KMS-11 (cell line): ENCODE results near the gene FBXO8.

Experiments used
- H2AFZ ChIP-seq: fragments of 200-600 bp; sonication (generic); 2 replicates; pipeline ENCODE4 v1.6.1; 2016; ENCODE audit warnings: antibody characterized with exemption, mixed run types, low read depth
- H3K27ac ChIP-seq: fragments of 200-600 bp; sonication (generic); 2 replicates; pipeline ENCODE4 v1.6.1; 2016; ENCODE audit warnings: mild to moderate bottlenecking, mixed run types
- H3K27me3 ChIP-seq: fragments of 200-600 bp; sonication (generic); 2 replicates; pipeline ENCODE4 v1.6.1; 2017; ENCODE audit warnings: mild to moderate bottlenecking, low read depth, mixed run types, moderate library complexity; ENCODE audit not compliant: insufficient read depth
- H3K36me3 ChIP-seq: fragments of 200-600 bp; sonication (generic); 2 replicates; pipeline ENCODE4 v1.6.1; 2017; ENCODE audit warnings: mild to moderate bottlenecking, mixed run types; ENCODE audit not compliant: insufficient read depth
- H3K4me1 ChIP-seq: fragments of 200-600 bp; sonication (generic); 2 replicates; pipeline ENCODE4 v1.6.1; 2016; ENCODE audit warnings: mild to moderate bottlenecking, low read depth, mixed run types; ENCODE audit not compliant: poor library complexity, severe bottlenecking
- H3K4me2 ChIP-seq: fragments of 200-600 bp; sonication (generic); 2 replicates; pipeline ENCODE4 v1.7.0; 2016; ENCODE audit warnings: mild to moderate bottlenecking, mixed run types
- H3K4me3 ChIP-seq: fragments of 200-600 bp; sonication (generic); IDR thresholded peaks from 2 replicates; pipeline ENCODE4 v1.6.1; 2017; ENCODE audit warnings: low read depth, low read length, mixed read lengths; ENCODE audit not compliant: insufficient read depth
- H3K79me2 ChIP-seq: fragments of 200-600 bp; sonication (generic); 2 replicates; pipeline ENCODE4 v1.6.1; 2016; ENCODE audit warnings: low read depth, mixed run types; ENCODE audit not compliant: insufficient read depth
- H3K9ac ChIP-seq: fragments of 200-600 bp; sonication (generic); 2 replicates; pipeline ENCODE4 v1.6.1; 2016; ENCODE audit warnings: mild to moderate bottlenecking, mixed run types
- H4K20me1 ChIP-seq: fragments of 200-600 bp; sonication (generic); 2 replicates; pipeline ENCODE4 v1.6.1; 2016; ENCODE audit warnings: mild to moderate bottlenecking, mixed run types; ENCODE audit not compliant: insufficient read depth
- CTCF ChIP-seq: fragments of 200-600 bp; sonication (generic); conservative IDR thresholded peaks from 2 replicates; pipeline ENCODE4 v1.6.1; 2017; ENCODE audit warnings: low read depth, mild to moderate bottlenecking, antibody characterized with exemption, low read length, moderate library complexity, mixed read lengths

The FBXO8 gene

GRCh38 chr4:174215961-174216680 is 67.3 kb downstream of the FBXO8 start:
- no peaks in the 10 kb centered on the region for H3K36me3 ChIP-seq
- no peak for TF ChIP-seq CTCF
- H3K9ac ChIP-seq, result no peak overlapping the region
- no peaks in the 10 kb centered on the region for H4K20me1 ChIP-seq
- H3K79me2 ChIP-seq, result no peaks in the 10 kb centered on the region
- H3K27ac ChIP-seq, result no peak overlapping the region
- no peak overlapping the region for H2AFZ ChIP-seq
- no peaks in the 10 kb centered on the region for H3K4me1 ChIP-seq
- H3K4me2 ChIP-seq, result no peak overlapping the region
- no peak overlapping the region for H3K4me3 ChIP-seq
- H3K27me3 ChIP-seq, result no peaks in the 10 kb centered on the region

- TF ChIP-seq CTCF, result no peak
- no peak overlapping the region for H3K4me2 ChIP-seq
- H3K27ac ChIP-seq, result no peak overlapping the region
- H2AFZ ChIP-seq, result no peak overlapping the region
- no peaks in the 10 kb centered on the region for H3K36me3 ChIP-seq
- H3K79me2 ChIP-seq, result no peaks in the 10 kb centered on the region
- H3K4me1 ChIP-seq, result no peaks in the 10 kb centered on the region
- H4K20me1 ChIP-seq, result no peaks in the 10 kb centered on the region
- H3K4me3 ChIP-seq, result no peak overlapping the region
- no peak overlapping the region for H3K9ac ChIP-seq
- H3K27me3 ChIP-seq, result no peaks in the 10 kb centered on the region
Measured at GRCh38 chr4:174215057-174215456, 68.4 kb downstream of the FBXO8 start.

DNA sequence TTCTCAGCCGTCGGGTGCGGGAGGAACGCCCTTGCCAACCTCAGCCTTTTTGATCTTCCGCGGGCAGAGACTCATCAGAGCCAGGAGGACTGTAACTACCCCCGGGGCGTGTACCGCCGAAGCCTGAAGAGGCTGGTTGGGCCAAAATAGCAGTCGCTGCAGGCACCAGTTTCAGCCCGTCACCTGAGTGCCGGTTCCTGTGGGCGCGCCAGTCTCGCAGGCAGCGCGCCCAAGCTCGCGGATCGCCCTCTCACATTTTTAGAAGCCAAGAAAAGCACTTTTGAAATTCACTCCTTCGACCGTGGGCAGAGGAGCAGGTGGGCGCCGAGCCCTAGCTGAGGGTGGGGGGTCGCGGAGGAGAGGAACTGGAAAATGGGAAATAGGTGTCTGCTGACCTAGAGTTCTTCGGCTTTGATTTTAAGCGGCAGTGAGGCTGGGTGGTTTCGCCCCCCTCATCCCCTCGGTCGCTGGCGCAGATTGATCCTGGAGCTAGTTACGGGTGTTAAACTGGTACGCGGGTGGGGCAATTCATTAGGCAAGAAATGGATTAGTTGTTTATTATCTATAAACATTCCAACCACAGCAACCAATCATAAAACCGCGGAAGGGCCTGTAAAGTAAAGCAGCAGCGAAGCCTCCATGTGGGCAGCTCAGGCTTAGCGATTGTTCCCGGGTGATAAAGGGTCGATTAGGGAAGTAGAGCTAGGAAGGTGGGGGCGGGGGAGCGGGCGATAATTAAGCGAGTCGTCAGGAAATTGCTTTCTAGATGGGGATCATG is 69.2 kb downstream of the FBXO8 start:
- Histone ChIP-seq H3K4me3 (no peak overlapping the region), H3K9ac (no peak overlapping the region), H2AFZ (no peak overlapping the region), H3K79me2 (no peaks in the 10 kb centered on the region), H3K36me3 (no peaks in the 10 kb centered on the region), H3K4me2 (no peak overlapping the region), H3K27ac (no peak overlapping the region), H3K27me3 (no peaks in the 10 kb centered on the region), H3K4me1 (no peaks in the 10 kb centered on the region), H4K20me1 (no peaks in the 10 kb centered on the region)
- no peak for TF ChIP-seq CTCF

DNA sequence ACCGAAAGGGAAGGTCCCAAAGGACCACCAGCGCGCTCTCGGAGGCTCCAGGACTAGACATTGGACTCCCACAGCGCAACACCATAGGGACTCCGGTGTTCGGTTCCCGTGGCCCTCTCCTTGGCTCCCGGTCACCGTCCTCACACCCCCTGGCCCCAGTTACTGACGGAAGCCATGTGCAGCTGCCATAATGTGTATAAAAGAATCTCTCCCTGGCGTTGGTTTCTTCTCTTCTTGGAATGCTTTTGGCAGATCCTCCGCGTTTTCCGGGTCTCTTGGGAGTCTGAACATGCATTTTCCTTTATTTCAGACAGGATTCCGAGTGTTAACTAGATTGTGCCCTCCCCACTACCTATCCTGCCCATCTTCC is 69.8 kb downstream of the FBXO8 start:
- H4K20me1 ChIP-seq, result no peaks in the 10 kb centered on the region
- H3K27me3 ChIP-seq, result no peaks in the 10 kb centered on the region
- no peak overlapping the region for H3K4me3 ChIP-seq
- no peak overlapping the region for H3K4me2 ChIP-seq
- H3K4me1 ChIP-seq, result no peaks in the 10 kb centered on the region
- no peak for TF ChIP-seq CTCF
- no peak overlapping the region for H3K9ac ChIP-seq
- H3K36me3 ChIP-seq, result no peaks in the 10 kb centered on the region
- H3K27ac ChIP-seq, result no peak overlapping the region
- no peak overlapping the region for H2AFZ ChIP-seq
- no peaks in the 10 kb centered on the region for H3K79me2 ChIP-seq
